GM19193 (cell line): ENCODE data around the gene RXFP4.

Experiments
- POLR2A ChIP-seq: IDR thresholded peaks from 4 replicates; pipeline ENCODE4 v1.6.1; 2011; ENCODE audit not compliant: insufficient read depth, insufficient read length; ENCODE audit errors: extremely low read depth

The RXFP4 gene

DNA sequence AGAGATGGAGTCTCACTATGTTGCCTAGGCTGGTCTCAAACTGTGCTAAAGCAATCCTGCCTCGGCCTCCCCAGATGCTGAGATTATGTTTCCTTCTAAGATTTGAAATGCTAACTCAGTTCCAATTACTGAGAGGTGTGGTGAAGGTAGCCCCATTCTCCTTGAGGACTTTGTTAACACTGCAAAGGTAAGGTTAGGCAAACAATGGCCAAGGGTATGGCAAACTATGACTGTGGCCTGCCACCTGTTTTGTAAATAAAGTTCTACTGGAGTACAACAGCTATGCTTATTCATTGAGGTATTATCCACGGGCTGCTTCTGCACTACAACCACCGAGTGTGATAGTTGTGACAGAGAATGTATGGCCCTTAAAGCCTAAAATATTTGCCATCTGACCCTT lies 20.7 kb upstream of the RXFP4 start:
- TF ChIP-seq POLR2A, result no peak

DNA sequence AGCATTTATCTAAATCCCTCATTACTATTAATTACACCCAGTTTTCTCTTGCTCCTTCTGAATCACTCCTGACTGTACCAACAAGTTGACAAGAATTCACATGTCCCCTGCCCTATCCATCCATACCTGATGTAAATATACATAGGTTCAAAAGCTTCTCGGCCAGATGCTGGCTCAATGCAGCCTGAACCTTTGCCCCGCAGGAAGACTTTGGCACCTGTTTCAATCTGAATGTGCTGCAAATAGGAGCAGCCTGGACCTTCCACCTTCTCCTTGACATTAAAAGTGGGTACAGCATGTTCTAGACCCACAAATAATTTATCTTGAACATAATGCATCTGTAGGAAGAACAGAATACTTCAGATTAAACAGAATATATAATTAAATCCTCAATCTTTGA lies 15.9 kb upstream of the RXFP4 start:
- no peak for TF ChIP-seq POLR2A

DNA sequence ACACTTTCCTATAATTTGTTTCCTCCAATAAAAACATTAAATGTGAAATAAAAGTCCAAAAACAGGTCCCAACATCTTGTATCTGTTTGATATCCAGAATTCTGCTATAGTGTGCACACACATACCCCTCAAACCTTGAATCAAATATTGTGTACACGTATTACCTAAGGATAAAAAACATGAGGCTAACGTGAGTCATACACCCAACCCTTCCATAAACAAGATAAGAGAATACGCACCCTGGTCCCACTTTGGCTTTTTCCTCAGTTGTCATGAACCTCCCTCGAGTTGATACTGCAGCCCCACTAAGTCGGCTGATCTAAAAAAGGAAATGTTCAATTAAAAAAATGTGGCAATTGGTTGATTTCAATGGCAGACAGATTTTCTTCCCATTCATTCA lies 12.4 kb upstream of the RXFP4 start:
- no peak for TF ChIP-seq POLR2A

DNA sequence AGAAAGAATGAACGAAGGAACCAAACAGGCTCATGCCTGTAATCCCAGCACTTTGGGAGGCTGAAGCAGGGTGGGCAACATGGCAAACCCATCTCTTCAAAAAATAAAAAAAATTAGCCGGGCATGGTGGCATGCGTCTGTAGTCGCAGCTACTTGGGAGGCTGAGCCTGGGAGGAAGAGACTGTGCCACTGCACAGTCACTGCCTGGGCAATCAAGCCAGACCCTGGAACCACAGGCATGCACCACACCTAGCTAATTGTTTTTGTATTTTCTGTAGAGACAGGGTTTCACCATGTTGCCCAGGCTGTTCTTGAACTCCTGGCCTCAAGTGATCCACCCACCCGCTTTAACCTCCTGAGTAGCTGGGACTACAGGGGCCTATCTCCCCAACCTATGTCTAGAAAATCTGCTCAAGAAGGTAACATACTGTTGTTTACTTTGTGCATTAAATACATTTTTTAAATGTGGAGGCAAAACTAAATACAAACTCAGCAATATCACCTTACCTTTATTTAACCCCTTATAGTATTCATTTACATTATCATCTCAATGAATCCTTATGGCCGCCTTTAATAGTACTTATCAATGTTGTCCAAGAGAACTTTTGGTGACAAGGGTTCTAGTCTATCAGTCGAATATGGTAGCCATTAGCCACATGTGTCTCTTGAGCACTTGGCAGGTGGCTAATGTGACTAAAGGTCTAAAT lies 10.0 kb upstream of the RXFP4 start:
- no peak for TF ChIP-seq POLR2A

DNA sequence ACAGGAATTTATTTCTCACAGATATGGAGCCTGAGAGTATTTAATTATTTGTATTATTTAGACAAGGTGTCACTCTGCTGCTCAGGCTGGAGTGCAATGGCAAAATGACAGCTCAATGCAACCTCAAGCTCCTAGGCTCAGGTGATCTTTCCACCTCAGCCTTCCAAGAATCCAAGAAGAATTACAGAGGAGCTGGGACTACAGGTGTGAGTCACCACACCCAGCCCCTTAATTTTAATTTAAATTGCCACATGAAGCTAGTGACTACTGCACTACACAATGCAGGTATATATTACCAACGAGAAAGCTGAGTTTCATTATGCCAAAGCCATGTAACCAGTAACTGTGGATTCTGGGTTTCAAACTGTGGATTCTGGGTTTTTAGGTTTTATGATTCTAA lies 9.4 kb upstream of the RXFP4 start:
- no peak for TF ChIP-seq POLR2A

DNA sequence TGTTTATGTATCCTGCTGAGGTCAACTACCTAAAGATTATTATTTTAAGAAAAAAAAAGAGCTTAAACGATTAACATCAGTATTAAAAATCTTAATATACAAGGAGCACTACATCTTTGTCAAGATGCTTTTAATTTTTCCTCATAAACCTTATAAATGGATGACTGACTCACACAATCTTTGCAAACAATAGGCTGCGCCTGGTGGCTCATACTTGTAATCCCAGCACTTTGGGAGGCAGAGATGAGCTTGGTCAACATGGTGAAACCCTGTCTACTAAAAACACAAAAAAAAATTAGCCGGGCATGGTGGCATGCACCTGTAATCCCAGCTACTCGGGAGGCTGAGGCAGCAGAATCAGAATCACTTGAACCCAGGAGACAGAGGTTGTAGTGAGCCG lies 9.0 kb upstream of the RXFP4 start:
- no peak for TF ChIP-seq POLR2A

DNA sequence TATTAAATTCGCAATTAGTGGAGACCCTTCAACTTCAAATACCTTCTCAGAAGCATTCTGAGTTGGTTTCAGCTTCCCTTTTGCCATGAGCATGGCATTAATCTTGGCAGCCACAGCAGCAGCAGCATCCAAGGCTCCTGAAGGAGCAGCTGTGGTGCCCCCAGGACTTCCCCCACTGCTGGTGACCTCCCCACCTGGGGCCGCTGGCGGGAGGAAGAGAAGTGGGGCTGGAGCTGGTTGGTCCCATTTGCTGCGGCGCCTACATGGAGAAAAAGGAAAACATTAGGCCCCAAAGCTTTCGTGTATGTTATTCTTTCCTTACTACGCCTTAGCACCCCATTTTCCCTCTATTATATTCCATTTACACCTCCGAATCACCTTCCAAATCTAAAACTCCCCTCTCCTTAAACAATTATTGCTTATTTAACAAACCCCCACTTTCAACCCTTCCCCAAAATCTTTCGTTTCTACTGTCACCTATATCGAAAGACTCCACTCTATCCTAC lies 7.8 kb upstream of the RXFP4 start:
- TF ChIP-seq POLR2A, result no peak

DNA sequence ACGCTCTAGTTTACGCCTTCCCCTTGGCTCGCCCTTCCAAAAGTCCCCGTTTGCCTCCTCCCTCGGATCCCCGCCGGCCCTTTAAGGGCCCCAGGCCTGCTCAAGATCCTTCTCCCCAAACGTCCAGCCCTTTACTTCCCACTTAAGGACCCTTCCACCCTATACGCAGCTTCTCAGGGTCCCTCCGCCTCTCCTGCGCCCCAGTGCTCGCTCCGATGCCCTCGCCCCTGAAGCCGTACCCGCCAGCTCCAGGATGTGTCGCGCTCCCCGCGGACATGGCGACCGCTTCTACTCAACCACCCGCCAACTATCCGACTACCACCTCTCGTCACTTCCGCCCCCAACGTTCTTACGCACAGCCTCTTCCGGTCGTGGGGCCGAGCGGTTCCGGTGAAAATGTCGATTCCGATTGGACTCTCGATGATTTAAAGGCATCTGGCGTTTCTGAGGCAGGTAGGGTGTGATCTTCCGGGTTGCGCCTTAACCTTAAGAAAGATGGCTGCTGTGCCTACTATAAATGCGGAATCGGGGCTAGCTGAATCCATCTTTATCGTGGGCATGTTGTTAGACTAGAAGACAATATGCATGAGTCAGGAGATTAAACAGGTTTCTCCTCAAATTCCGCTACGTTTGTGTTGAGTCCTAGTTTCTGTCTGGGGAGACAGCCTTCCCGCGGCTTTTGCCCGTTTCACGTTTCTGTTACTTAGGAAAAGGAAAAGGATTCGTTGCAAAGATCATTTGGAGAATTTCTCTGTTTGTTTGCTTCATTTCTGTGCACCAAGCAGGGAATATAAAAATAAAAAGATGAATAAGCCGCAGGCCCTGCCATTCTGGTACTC lies 7.1 kb upstream of the RXFP4 start, which contains the start of gene KHDC4:
TSS of gene KHDC4 (minus strand) at position 317 of the 839 bp plus-strand sequence. CDS start at position 277, 40 bp downstream.
- TF ChIP-seq POLR2A, result peak; percentile 98

DNA sequence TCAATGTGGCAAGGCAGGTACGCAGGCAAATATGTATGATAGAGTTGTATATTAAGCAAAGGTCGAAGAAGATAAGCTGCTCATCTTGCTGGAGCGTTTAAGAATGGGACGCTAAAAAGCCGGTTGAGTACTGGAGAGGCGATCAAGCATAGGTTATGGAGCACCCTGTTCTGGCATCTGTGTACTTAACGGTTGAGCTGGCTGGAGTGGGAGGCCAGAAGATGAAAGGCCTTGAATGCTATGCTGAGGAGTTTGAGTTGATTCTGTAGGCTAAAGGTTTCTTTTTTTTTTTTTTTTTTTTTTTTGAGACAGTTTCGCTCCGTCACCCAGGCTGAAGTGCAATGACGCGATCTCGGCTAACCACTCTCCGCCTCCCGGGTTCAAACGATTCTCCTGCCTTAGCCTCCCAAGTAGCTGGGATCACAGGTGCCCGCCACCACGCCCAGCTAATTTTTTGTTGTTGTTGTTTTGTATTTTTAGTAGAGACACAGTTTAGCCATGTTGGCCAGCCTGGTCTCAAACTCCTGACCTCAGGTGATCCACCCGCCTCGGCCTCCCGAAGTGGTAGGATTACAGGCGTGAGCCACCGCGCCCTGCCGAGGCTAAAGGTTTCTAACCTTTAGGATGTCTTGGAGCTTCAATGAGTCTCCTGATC lies 6.4 kb upstream of the RXFP4 start:
- TF ChIP-seq POLR2A, result no peak

DNA sequence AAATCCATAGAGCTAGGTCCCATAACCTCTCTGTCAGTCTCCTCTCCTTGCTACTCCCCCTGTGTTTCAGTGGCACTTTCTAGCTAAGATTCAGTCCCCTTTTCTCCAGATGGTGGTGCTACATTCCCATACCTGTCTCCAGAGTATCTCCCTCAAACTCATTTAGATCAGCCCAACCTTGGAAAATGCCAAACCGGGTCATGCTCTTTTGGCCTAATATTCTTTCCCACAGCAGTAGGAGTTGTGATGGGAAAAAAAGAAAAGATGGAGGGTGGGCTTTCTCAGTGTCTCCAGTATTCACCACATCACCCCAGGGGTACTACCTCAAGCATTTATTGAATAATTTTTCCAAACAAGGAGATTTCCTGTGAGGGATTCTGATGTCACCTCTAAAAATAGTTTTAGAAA lies 3.2 kb upstream of the RXFP4 start:
- no peak for TF ChIP-seq POLR2A

DNA sequence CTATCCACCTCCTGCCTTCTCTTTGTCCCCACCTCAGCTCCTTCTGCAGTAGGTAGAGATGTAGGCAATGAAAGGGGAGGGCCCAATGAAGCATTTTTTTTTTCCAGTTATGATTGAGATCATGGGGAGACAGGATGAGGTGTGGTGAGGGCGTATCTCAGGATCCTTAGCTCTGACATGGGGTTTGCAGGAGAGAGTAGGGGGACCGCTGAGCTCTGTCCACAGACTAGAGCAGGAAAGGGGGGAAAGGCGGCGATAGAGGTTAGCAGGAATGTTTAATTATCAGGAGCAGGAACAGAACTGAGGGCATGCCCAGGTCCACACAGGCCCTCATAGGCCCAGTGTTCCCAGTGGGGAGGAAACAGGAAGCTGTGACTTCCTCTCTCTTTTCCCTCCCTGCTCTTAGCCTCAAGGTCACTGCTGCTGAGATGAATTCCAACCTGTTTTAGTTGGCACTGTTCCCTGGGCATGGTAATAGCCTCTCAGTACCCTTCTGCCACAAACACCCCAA lies 901 bp upstream of the RXFP4 start:
- TF ChIP-seq POLR2A, result no peak

DNA sequence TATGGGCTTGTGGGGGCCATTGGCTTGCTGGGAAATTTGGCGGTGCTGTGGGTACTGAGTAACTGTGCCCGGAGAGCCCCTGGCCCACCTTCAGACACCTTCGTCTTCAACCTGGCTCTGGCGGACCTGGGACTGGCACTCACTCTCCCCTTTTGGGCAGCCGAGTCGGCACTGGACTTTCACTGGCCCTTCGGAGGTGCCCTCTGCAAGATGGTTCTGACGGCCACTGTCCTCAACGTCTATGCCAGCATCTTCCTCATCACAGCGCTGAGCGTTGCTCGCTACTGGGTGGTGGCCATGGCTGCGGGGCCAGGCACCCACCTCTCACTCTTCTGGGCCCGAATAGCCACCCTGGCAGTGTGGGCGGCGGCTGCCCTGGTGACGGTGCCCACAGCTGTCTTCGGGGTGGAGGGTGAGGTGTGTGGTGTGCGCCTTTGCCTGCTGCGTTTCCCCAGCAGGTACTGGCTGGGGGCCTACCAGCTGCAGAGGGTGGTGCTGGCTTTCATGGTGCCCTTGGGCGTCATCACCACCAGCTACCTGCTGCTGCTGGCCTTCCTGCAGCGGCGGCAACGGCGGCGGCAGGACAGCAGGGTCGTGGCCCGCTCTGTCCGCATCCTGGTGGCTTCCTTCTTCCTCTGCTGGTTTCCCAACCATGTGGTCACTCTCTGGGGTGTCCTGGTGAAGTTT lies 550 bp downstream of the RXFP4 start:
- peak; percentile 45 for TF ChIP-seq POLR2A

DNA sequence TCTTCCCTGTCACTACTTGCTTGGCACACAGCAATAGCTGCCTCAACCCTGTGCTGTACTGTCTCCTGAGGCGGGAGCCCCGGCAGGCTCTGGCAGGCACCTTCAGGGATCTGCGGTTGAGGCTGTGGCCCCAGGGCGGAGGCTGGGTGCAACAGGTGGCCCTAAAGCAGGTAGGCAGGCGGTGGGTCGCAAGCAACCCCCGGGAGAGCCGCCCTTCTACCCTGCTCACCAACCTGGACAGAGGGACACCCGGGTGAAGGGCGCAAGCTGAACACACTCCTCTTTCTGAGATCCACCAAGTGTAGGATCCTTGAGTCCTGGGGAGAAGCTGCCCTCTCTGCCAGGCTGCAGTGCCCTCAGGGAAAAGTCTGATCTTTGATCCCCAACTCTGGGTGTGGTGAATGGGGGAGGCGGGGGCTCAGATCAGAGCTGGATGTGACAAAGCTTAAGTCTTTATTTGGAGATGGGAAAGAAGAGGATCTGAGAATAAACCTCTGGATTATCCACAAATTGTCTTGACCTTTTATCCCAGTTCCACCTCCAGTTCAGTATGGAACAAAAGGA lies 1.2 kb downstream of the RXFP4 start:
- TF ChIP-seq POLR2A, result no peak

DNA sequence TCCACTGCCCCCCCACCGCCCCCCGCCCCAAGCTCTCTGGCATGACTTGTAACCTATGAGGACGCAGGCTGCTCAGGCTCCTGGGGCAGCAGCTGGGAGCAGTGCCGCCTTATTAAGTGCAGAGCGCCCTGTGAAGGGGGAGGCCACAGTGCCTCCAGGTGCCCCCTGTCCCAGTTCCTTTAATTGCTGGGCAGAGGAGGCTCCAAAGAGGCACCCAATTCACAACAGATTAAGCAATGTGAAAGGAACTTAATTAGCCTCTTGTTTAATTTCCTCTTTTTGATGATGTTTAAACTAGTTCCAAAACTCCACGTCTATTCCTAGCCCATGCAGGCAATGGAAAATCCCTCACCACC lies 3.0 kb downstream of the RXFP4 start:
- no peak for TF ChIP-seq POLR2A
